Measurements from ENCODE around the gene TTLL1.

DNA sequence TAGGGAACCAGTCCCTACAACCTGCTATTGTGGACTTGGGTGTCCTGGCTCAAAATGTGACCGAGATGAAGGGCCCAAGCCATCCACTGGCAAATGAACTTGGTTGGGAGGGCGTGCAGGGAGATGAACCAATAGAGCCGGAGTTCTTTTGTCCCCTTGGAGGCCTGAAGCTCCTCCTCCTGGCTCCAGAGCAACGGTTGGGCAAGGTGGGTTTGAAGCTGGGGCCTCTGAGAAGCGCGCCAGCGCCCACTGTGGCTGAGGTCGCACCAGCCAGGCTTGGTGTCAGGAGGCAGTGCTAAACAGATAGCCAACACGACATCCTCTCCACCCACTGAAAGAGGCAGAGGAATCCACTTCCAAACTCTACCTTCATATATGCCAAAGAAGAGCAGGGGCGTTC, 38.2 kb downstream of the TTLL1 start:
- TF ChIP-seq, protein P1, sequence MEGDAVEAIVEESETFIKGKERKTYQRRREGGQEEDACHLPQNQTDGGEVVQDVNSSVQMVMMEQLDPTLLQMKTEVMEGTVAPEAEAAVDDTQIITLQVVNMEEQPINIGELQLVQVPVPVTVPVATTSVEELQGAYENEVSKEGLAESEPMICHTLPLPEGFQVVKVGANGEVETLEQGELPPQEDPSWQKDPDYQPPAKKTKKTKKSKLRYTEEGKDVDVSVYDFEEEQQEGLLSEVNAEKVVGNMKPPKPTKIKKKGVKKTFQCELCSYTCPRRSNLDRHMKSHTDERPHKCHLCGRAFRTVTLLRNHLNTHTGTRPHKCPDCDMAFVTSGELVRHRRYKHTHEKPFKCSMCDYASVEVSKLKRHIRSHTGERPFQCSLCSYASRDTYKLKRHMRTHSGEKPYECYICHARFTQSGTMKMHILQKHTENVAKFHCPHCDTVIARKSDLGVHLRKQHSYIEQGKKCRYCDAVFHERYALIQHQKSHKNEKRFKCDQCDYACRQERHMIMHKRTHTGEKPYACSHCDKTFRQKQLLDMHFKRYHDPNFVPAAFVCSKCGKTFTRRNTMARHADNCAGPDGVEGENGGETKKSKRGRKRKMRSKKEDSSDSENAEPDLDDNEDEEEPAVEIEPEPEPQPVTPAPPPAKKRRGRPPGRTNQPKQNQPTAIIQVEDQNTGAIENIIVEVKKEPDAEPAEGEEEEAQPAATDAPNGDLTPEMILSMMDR (IDR thresholded peaks at IDR 0.05): no peak
- TF ChIP-seq, protein P2, sequence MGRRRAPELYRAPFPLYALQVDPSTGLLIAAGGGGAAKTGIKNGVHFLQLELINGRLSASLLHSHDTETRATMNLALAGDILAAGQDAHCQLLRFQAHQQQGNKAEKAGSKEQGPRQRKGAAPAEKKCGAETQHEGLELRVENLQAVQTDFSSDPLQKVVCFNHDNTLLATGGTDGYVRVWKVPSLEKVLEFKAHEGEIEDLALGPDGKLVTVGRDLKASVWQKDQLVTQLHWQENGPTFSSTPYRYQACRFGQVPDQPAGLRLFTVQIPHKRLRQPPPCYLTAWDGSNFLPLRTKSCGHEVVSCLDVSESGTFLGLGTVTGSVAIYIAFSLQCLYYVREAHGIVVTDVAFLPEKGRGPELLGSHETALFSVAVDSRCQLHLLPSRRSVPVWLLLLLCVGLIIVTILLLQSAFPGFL (CRISPR knock-in tag; IDR thresholded peaks at IDR 0.05; ENCODE audit: borderline replicate concordance): no peak
- TF ChIP-seq NR3C1 (CRISPR knock-in tag; conservative IDR thresholded peaks at IDR 0.05; ENCODE audit: low read depth): no peak
